ENCODE data around the gene CFAP298.

DNA sequence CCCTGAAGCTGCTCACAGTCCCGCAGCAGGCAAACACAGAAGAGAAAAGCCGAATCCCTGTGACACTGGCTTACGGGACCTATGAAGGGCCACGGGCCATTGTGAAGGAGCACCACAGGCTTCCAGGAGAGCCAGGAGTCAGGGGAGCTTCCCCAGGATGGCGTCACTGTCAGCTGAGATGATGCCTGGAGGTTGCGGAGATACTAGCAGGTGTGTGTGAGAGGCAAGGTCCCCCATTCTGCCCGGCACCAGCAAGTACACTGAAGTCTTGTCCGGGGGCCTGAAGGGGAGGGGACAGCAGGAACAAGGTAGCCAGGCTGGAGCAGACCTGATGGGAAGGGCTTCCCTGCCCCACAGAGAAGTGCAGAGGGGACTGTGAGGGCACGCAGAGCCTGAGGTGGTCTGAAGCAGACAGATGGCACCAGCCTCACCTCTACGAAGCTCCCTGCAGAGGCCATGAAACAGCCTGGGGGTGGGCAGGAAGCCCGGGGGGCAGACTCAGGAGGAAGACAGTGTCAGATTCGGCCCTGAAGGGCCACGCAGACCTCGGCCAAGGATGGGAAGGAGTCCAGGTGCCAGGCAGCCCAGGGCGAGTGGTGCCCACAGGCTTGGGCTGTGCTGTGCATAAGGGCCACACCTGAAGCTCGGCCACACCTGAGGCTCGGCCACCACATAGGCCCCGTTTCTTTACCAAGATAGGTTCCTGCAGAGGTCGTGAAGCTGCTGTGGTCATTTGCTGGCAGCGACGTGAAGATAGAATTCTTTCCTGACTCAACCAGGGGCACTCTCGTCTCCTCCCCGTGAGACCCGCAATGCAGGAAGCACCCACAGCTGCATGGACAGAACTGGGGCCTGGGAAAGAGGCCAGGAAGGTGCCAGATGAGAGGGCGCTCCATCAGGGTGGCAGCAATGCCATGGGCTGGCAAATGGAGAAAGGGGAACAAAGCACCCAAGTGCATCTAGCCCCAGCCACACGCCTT, 36.9 kb downstream of the CFAP298 start:
- no peak for TF ChIP-seq POLR2AphosphoS5 (IDR thresholded peaks at IDR 0.05; ENCODE audit: borderline replicate concordance, low read depth, low read length)
- TF ChIP-seq EZH2 (IDR thresholded peaks at IDR 0.05) = no peak
